Hepatocyte (in vitro differentiated cells): ENCODE measurements around the gene HNF1B.

Source experiments
- CTCF ChIP-seq: fragments of 200-600 bp; sonication (generic); IDR thresholded peaks from 2 replicates; pipeline ENCODE4 v1.5.1; 2016; ENCODE audit warnings: antibody characterized with exemption, mild to moderate bottlenecking; ENCODE audit not compliant: poor library complexity
- EZH2 ChIP-seq: fragments of 200-600 bp; sonication (generic); IDR thresholded peaks from 2 replicates; pipeline ENCODE4 v1.6.1; 2016; ENCODE audit warnings: antibody characterized with exemption, mild to moderate bottlenecking, borderline replicate concordance

- TF ChIP-seq CTCF (no peak), EZH2 (no peak)
These were observed 1.8 kb upstream of the HNF1B start for GRCh38 chr17:37746617-37747016.
